Measurements from ENCODE around the gene PCSK1. TPM values are rescaled to one million over a fixed set of nuclear protein-coding genes. Genes with fewer than 3 reads are reported as not detected.
"Not testable (repeated sequence)": the region's sequence is repeated elsewhere in the genome, so short reads cannot be mapped to it uniquely, and the experiment has no call there.

PCSK1 gene
- total and polyA plus RNA-seq, 2 experiments from 2014 or later, result 0.08 to 0.90 TPM

GRCh38 chr5:96404191-96404867 is 28.7 kb downstream of the PCSK1 start:
- WGBS (ENCODE audit: low lambda C conversion rate, missing lambda C conversion rate), result 88% methylated on average over 3 of the region's 3 CpGs

GRCh38 chr5:96402500-96402899 is 30.5 kb downstream of the PCSK1 start:
- Histone ChIP-seq H3K79me2 (no peaks in the 10 kb centered on the region), H2AFZ (no peak overlapping the region), H3K9me2 (replicated peaks; ENCODE audit: insufficient read depth) (no peaks in the 10 kb centered on the region), H3K27ac (no peak overlapping the region), H3K4me1 (ENCODE audit: insufficient read depth) (no peaks in the 10 kb centered on the region), H3K36me3 (replicated peaks; ENCODE audit: insufficient read depth, low read depth) (no peaks in the 10 kb centered on the region), H4K20me1 (ENCODE audit: insufficient read depth, poor library complexity, severe bottlenecking) (no peaks in the 10 kb centered on the region), H3K4me2 (no peak overlapping the region), H3K9me3 (ENCODE audit: low read depth) (no peaks in the 10 kb centered on the region), H3K27me3 (peaks cover 6% of the 10 kb centered on the region), H3K4me3 (no peak overlapping the region)
- no peak for TF ChIP-seq CTCF (IDR thresholded peaks at IDR 0.05; ENCODE audit: poor library complexity)
- TF ChIP-seq EZH2 (IDR thresholded peaks at IDR 0.05; ENCODE audit: borderline replicate concordance), result no peak
- TF ChIP-seq EZH2phosphoT487 (IDR thresholded peaks at IDR 0.05; ENCODE audit: low read depth, severe bottlenecking, unreplicated experiment), result no peak
- no peak for DNase-seq (ENCODE audit: low spot score)
- 81% methylated on average over 6 of the region's 6 CpGs for WGBS (ENCODE audit: low lambda C conversion rate, missing lambda C conversion rate)

More at GRCh38 chr5:96404191-96404867, 28.7 kb downstream of the PCSK1 start:
- H4K20me1 ChIP-seq (ENCODE audit: insufficient read depth, poor library complexity, severe bottlenecking), result no peaks in the 10 kb centered on the region
- H3K27ac ChIP-seq, result no peak overlapping the region
- no peak overlapping the region for H3K4me3 ChIP-seq
- no peak overlapping the region for H3K4me2 ChIP-seq
- no peaks in the 10 kb centered on the region for H3K27me3 ChIP-seq
- DNase-seq (ENCODE audit: low spot score), result no peak
- H3K36me3 ChIP-seq (replicated peaks; ENCODE audit: insufficient read depth, low read depth), result no peaks in the 10 kb centered on the region
- no peaks in the 10 kb centered on the region for H3K9me3 ChIP-seq (ENCODE audit: low read depth)
- no peak for TF ChIP-seq EZH2 (IDR thresholded peaks at IDR 0.05; ENCODE audit: borderline replicate concordance)
- no peak for TF ChIP-seq CTCF (IDR thresholded peaks at IDR 0.05; ENCODE audit: poor library complexity)
- TF ChIP-seq EZH2phosphoT487 (IDR thresholded peaks at IDR 0.05; ENCODE audit: low read depth, severe bottlenecking, unreplicated experiment), result no peak
- no peaks in the 10 kb centered on the region for H3K79me2 ChIP-seq
- H3K4me1 ChIP-seq (ENCODE audit: insufficient read depth), result no peaks in the 10 kb centered on the region
- H3K9me2 ChIP-seq (replicated peaks; ENCODE audit: insufficient read depth), result no peaks in the 10 kb centered on the region
- H2AFZ ChIP-seq, result no peak overlapping the region

GRCh38 chr5:96396878-96397277 is 36.2 kb downstream of the PCSK1 start:
- Histone ChIP-seq H3K4me1 (ENCODE audit: insufficient read depth) (no peaks in the 10 kb centered on the region), H3K4me2 (no peak overlapping the region), H3K9me2 (replicated peaks; ENCODE audit: insufficient read depth) (no peaks in the 10 kb centered on the region), H4K20me1 (ENCODE audit: insufficient read depth, poor library complexity, severe bottlenecking) (no peaks in the 10 kb centered on the region), H2AFZ (no peak overlapping the region), H3K27ac (no peak overlapping the region), H3K79me2 (no peaks in the 10 kb centered on the region), H3K36me3 (replicated peaks; ENCODE audit: insufficient read depth, low read depth) (no peaks in the 10 kb centered on the region), H3K4me3 (no peak overlapping the region), H3K9me3 (ENCODE audit: low read depth) (no peaks in the 10 kb centered on the region), H3K27me3 (peaks cover 6% of the 10 kb centered on the region)
- no peak for DNase-seq (ENCODE audit: low spot score)
- WGBS (ENCODE audit: low lambda C conversion rate, missing lambda C conversion rate), result 84% methylated on average over 1 of the region's 1 CpG
- TF ChIP-seq EZH2phosphoT487 (IDR thresholded peaks at IDR 0.05; ENCODE audit: low read depth, severe bottlenecking, unreplicated experiment) (no peak), EZH2 (IDR thresholded peaks at IDR 0.05; ENCODE audit: borderline replicate concordance) (no peak), CTCF (IDR thresholded peaks at IDR 0.05; ENCODE audit: poor library complexity) (no peak)

GRCh38 chr5:96395295-96395694 is 37.8 kb downstream of the PCSK1 start:
- not testable (repeated sequence) for DNase-seq (ENCODE audit: low spot score); H3K9me2 ChIP-seq (replicated peaks; ENCODE audit: insufficient read depth); H3K4me2 ChIP-seq; H3K9me3 ChIP-seq (ENCODE audit: low read depth); H3K79me2 ChIP-seq; H2AFZ ChIP-seq; H4K20me1 ChIP-seq (ENCODE audit: insufficient read depth, poor library complexity, severe bottlenecking); H3K4me1 ChIP-seq (ENCODE audit: insufficient read depth); H3K4me3 ChIP-seq; H3K27ac ChIP-seq; H3K36me3 ChIP-seq (replicated peaks; ENCODE audit: insufficient read depth, low read depth); H3K27me3 ChIP-seq
